H9 (cell line): ENCODE data around the gene TTLL3. TPM values are rescaled to one million over a fixed set of nuclear protein-coding genes. Genes with fewer than 3 reads are reported as not detected.

Experiments
- DNase-seq: peaks from one replicate; pipeline ENCODE4 v3.0.0-alpha.2; 2017
- H2AFZ ChIP-seq: one replicate; pipeline ENCODE4 v1.6.1; 2013; ENCODE audit warnings: mild to moderate bottlenecking, low read length, control low read depth, moderate library complexity
- H2AK5ac ChIP-seq: 2 replicates; pipeline ENCODE4 v1.6.1; 2013; ENCODE audit warnings: low read length, control low read depth, mixed read lengths; ENCODE audit not compliant: insufficient read length
- H2BK120ac ChIP-seq: one replicate; pipeline ENCODE4 v1.6.1; 2013; ENCODE audit warnings: low read depth, mild to moderate bottlenecking, low read length, control low read depth, inconsistent platforms; ENCODE audit not compliant: poor library complexity, severe bottlenecking
- H2BK12ac ChIP-seq: 2 replicates; pipeline ENCODE4 v1.6.1; 2013; ENCODE audit warnings: low read length, control low read depth, mixed read lengths, low read depth; ENCODE audit not compliant: insufficient read length
- H2BK15ac ChIP-seq: 2 replicates; pipeline ENCODE4 v1.6.1; 2013; ENCODE audit warnings: low read depth, low read length, control low read depth
- H2BK20ac ChIP-seq: one replicate; pipeline ENCODE4 v1.6.1; 2013; ENCODE audit warnings: low read depth, mild to moderate bottlenecking, low read length, control low read depth, inconsistent platforms; ENCODE audit not compliant: poor library complexity, severe bottlenecking
- H2BK5ac ChIP-seq: 2 replicates; pipeline ENCODE4 v1.6.1; 2013; ENCODE audit warnings: low read length, control low read depth, mixed read lengths; ENCODE audit not compliant: insufficient read length
- H3K14ac ChIP-seq: 2 replicates; pipeline ENCODE4 v1.6.1; 2013; ENCODE audit warnings: low read length, control low read depth; ENCODE audit not compliant: insufficient read depth
- H3K18ac ChIP-seq: 2 replicates; pipeline ENCODE4 v1.6.1; 2013; ENCODE audit warnings: low read depth, mild to moderate bottlenecking, mixed read lengths, low read length, control low read depth; ENCODE audit not compliant: insufficient read length
- H3K23ac ChIP-seq: 2 replicates; pipeline ENCODE4 v1.6.1; 2013; ENCODE audit warnings: low read length, control low read depth, mixed read lengths, low read depth; ENCODE audit not compliant: insufficient read length
- H3K23me2 ChIP-seq: 2 replicates; pipeline ENCODE4 v1.6.1; 2013; ENCODE audit warnings: low read depth, mild to moderate bottlenecking, mixed read lengths, low read length, control low read depth; ENCODE audit not compliant: insufficient read length, poor library complexity, severe bottlenecking
- H3K27ac ChIP-seq: 2 replicates; pipeline ENCODE4 v1.5.1; 2013; ENCODE audit warnings: low read length, control low read depth, mixed read lengths, low read depth; ENCODE audit not compliant: insufficient read length
- H3K27me3 ChIP-seq: 2 replicates; pipeline ENCODE4 v1.6.1; 2013; ENCODE audit warnings: low read length, control low read depth, inconsistent platforms; ENCODE audit not compliant: insufficient read depth
- H3K4ac ChIP-seq: 2 replicates; pipeline ENCODE4 v1.6.1; 2013; ENCODE audit warnings: low read depth, mild to moderate bottlenecking, control low read depth, inconsistent platforms, low read length, moderate library complexity
- H3K4me1 ChIP-seq: 2 replicates; pipeline ENCODE4 v1.6.1; 2013; ENCODE audit warnings: low read length, control low read depth, inconsistent platforms; ENCODE audit not compliant: insufficient read depth
- H3K4me2 ChIP-seq: 2 replicates; pipeline ENCODE4 v1.6.1; 2013; ENCODE audit warnings: low read length, control low read depth, mixed read lengths; ENCODE audit not compliant: insufficient read length, insufficient read depth
- H3K56ac ChIP-seq: 2 replicates; pipeline ENCODE4 v1.6.1; 2013; ENCODE audit warnings: low read depth, mild to moderate bottlenecking, mixed read lengths, low read length, control low read depth; ENCODE audit not compliant: insufficient read length
- H3K79me1 ChIP-seq: 2 replicates; pipeline ENCODE4 v1.6.1; 2013; ENCODE audit warnings: low read depth, mild to moderate bottlenecking, moderate library complexity, low read length, control low read depth, inconsistent platforms; ENCODE audit not compliant: insufficient read depth, poor library complexity, severe bottlenecking
- H3K79me2 ChIP-seq: 2 replicates; pipeline ENCODE4 v1.6.1; 2013; ENCODE audit warnings: low read length, control low read depth, inconsistent platforms; ENCODE audit not compliant: insufficient read depth
- H3K9ac ChIP-seq: 2 replicates; pipeline ENCODE4 v1.6.1; 2013; ENCODE audit warnings: low read length, control low read depth, mixed read lengths; ENCODE audit not compliant: insufficient read length; ENCODE audit errors: extremely low read depth
- H3K9me3 ChIP-seq: one replicate; pipeline ENCODE4 v1.6.1; 2013; ENCODE audit warnings: low read depth, low read length, inconsistent platforms; ENCODE audit not compliant: control insufficient read depth
- H3T11ph ChIP-seq: one replicate; pipeline ENCODE4 v1.6.1; 2013; ENCODE audit warnings: mild to moderate bottlenecking, low read length, control low read depth, inconsistent platforms
- H4K20me1 ChIP-seq: one replicate; pipeline ENCODE4 v1.6.1; 2013; ENCODE audit not compliant: control insufficient read depth, insufficient read length, insufficient read depth
- H4K5ac ChIP-seq: 2 replicates; pipeline ENCODE4 v1.6.1; 2013; ENCODE audit warnings: low read depth, mild to moderate bottlenecking, mixed read lengths, low read length, control low read depth; ENCODE audit not compliant: insufficient read length
- H4K8ac ChIP-seq: replicated peaks from 2 replicates; pipeline ENCODE4 v1.6.1; 2013; ENCODE audit warnings: low read length, control low read depth, mixed read lengths, low read depth; ENCODE audit not compliant: insufficient read length
- H4K91ac ChIP-seq: 2 replicates; pipeline ENCODE4 v1.6.1; 2013; ENCODE audit warnings: low read depth, mild to moderate bottlenecking, moderate library complexity, mixed read lengths, low read length, control low read depth; ENCODE audit not compliant: insufficient read length
- H3K27ac Mint-ChIP-seq, 3 experiments: 2 replicates in 2 of 3; 3 replicates in 1 of 3; pipeline ENCODE4 v1.8.0; 2020 to 2021; ENCODE audit warnings: mixed read lengths in 3 of 3, mild to moderate bottlenecking in 1 of 3, moderate library complexity in 1 of 3
- H3K27me3 Mint-ChIP-seq: 2 replicates; pipeline ENCODE4 v1.8.0; 2021; ENCODE audit warnings: low read depth, mild to moderate bottlenecking, moderate library complexity, mixed read lengths
- H3K36me3 Mint-ChIP-seq, 3 experiments: 2 replicates in 2 of 3; 3 replicates in 1 of 3; pipeline ENCODE4 v1.8.0; 2020 to 2021; ENCODE audit warnings: low read depth in 3 of 3, mixed read lengths in 3 of 3; ENCODE audit not compliant: insufficient read depth in 1 of 3
- H3K4me1 Mint-ChIP-seq, 2 experiments: 2 replicates each; pipeline ENCODE4 v1.8.0; 2020; ENCODE audit warnings: mixed read lengths in 2 of 2
- H3K4me3 Mint-ChIP-seq, 2 experiments: 2 replicates in 1 of 2; 3 replicates in 1 of 2; pipeline ENCODE4 v1.8.0; 2020 to 2021; ENCODE audit warnings: mild to moderate bottlenecking in 2 of 2, mixed read lengths in 2 of 2, moderate library complexity in 1 of 2
- H3K9me3 Mint-ChIP-seq, 2 experiments: 2 replicates in 1 of 2; 3 replicates in 1 of 2; pipeline ENCODE4 v1.8.0; 2020; ENCODE audit warnings: mild to moderate bottlenecking in 2 of 2, mixed read lengths in 2 of 2, moderate library complexity in 1 of 2
- CTCF ChIP-seq: fragments of 200-600 bp; sonication (generic); conservative IDR thresholded peaks from 3 replicates; pipeline ENCODE4 v1.8.0; 2021; ENCODE audit warnings: antibody characterized with exemption, mild to moderate bottlenecking
- WGBS: extraction: QIAGEN DNeasy Blood & Tissue Kit; methylation state at CpG from one replicate; pipeline ENCODE4 v1.1.7; 2013; ENCODE audit warnings: missing lambda C conversion rate, low lambda C conversion rate, mixed read lengths; ENCODE audit not compliant: insufficient read length; ENCODE audit errors: extremely low coverage; 5-methylcytosine and 5-hydroxymethylcytosine counted together
- total RNA-seq: library from RNA; stranded (reverse); gene quantifications from 2 replicates; pipeline ENCODE4 v1.2.1, GENCODE V29; 2021

TTLL3 gene
- total RNA-seq, 1 experiment from 2014 or later = 14.4 TPM

GRCh38 chr3:9804996-9805395 is 5.1 kb upstream of the TTLL3 start:
- H4K20me1 ChIP-seq = no peaks in the 10 kb centered on the region
- H3K23me2 ChIP-seq = peaks cover 1% of the 10 kb centered on the region
- H3K27ac Mint-ChIP-seq = no peak overlapping the region
- no peak overlapping the region for H2BK12ac ChIP-seq
- no peaks in the 10 kb centered on the region for H3K79me2 ChIP-seq
- no peaks in the 10 kb centered on the region for H3K27me3 Mint-ChIP-seq
- no peak overlapping the region for H2BK5ac ChIP-seq
- H2AFZ ChIP-seq = no peak overlapping the region
- no peak overlapping the region for H2AK5ac ChIP-seq
- no peak overlapping the region for H2BK120ac ChIP-seq
- H2BK15ac ChIP-seq = no peak overlapping the region
- peaks cover 13% of the 10 kb centered on the region in 2 experiments for H3K4me1 Mint-ChIP-seq
- no CpG with 5 or more reads among the region's 5 CpGs for WGBS
- H3K27me3 ChIP-seq = no peaks in the 10 kb centered on the region
- no peak overlapping the region for H3K4ac ChIP-seq
- no peak overlapping the region for H3K4me2 ChIP-seq
- H3K36me3 Mint-ChIP-seq = peaks cover 40 to 66% (median 59%) of the 10 kb centered on the region in 3 experiments; a peak in 6 of 7 replicates
- H2BK20ac ChIP-seq = no peak overlapping the region
- no peak overlapping the region for H3K14ac ChIP-seq
- no peaks in the 10 kb centered on the region for H3K79me1 ChIP-seq
- no peak overlapping the region for H4K8ac ChIP-seq
- no peak overlapping the region for H3K27ac ChIP-seq
- H3K18ac ChIP-seq = no peak overlapping the region
- H3K4me1 ChIP-seq = no peaks in the 10 kb centered on the region
- H3K23ac ChIP-seq = no peak overlapping the region
- no peak for TF ChIP-seq CTCF
- no peak for DNase-seq
- no peak overlapping the region for H4K91ac ChIP-seq
- no peak overlapping the region for H3K56ac ChIP-seq
- no peak overlapping the region for H3K4me3 Mint-ChIP-seq
- H3K9me3 ChIP-seq = no peaks in the 10 kb centered on the region
- H3K9me3 Mint-ChIP-seq = no peaks in the 10 kb centered on the region
- H3T11ph ChIP-seq = no peak overlapping the region
- no peak overlapping the region for H4K5ac ChIP-seq
- no peak overlapping the region for H3K9ac ChIP-seq
